Measurements from ENCODE around the gene SH3RF1. TPM values are rescaled to one million over a fixed set of nuclear protein-coding genes. Genes with fewer than 3 reads are reported as not detected.
A peak's percentile ranks its signal among the peaks of the same experiment; 100 is the strongest.

SH3RF1 gene
- total RNA-seq, 1 experiment from 2014 or later = 59.5 TPM

DNA sequence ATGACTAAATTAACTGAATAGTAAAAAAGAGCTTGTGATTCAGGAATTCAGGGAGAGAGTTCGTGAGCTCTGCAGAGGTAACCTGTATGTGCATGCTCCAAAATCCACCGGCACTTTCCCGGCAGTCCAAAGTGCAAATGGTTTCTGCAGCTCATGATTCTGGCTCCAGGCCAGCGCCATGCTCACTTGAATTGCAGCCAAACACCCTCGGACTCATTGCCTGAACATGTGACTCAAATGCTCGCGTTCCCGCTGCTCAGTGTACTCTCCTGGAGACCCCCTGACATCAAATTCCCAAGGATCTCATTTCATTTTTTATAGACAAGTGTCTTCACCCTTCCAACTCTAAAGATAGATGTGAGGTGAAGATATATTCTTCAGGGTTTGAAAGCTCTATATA is 44.1 kb upstream of the SH3RF1 start:
- Histone ChIP-seq H3K4me1 (ENCODE audit: control insufficient read depth in 1 of 2, insufficient read depth in 2 of 2, low read length in 2 of 2) (peaks cover 15 to 40% of the 10 kb centered on the region in 2 experiments), H3K9me2 (ENCODE audit: insufficient read depth) (no peaks in the 10 kb centered on the region), H3K9ac (ENCODE audit: low read length) (no peak overlapping the region), H3K79me2 (ENCODE audit: insufficient read depth, low read length) (no peaks in the 10 kb centered on the region), H2AFZ (ENCODE audit: low read depth, low read length, poor library complexity, severe bottlenecking) (peak overlapping the region; percentile 93), H3K9me3 (ENCODE audit: control insufficient read depth in 1 of 2, insufficient read depth in 1 of 2, low read depth in 1 of 2, low read length in 2 of 2) (no peaks in the 10 kb centered on the region), H3K4me2 (ENCODE audit: low read length) (peak overlapping the region; percentile 67), H3K27ac (ENCODE audit: low read depth, low read length) (no peak overlapping the region), H3K4me3 (replicated peaks in 1 of 2; ENCODE audit: low read depth in 1 of 2, low read length in 2 of 2) (peak overlapping the region in 1 of 2 experiments; percentile 31; a peak in 2 of 4 replicates), H3K27me3 (ENCODE audit: insufficient read depth, low read length) (no peaks in the 10 kb centered on the region), H4K20me1 (ENCODE audit: insufficient read depth) (no peaks in the 10 kb centered on the region), H3K36me3 (ENCODE audit: control insufficient read depth in 1 of 2, insufficient read depth in 2 of 2, low read length in 2 of 2) (no peaks in the 10 kb centered on the region)
- ChIA-PET RAD21 (ENCODE audit: low non-redundant PET in 1 of 2, low total read pairs in 2 of 2, uncharacterized antibody in 2 of 2, unreplicated experiment in 2 of 2) (no interaction called here), CTCF (interaction anchor here (0.6 to 1.2 kb wide), 3 partner anchors 269 to 305 kb away, joined by 3 read pairs; partner anchors contain the start of gene CBR4), POLR2A (no interaction called here)
- peak; percentile 33 for ATAC-seq
- BruUV-seq (replicated peaks) = no TSS peak
- intact Hi-C loops (cut with micrococcal nuclease) = loop anchor here (5.0 kb wide), 2 partner anchors 288 to 303 kb away; partner anchors contain the start of gene CBR4
- peak; percentile 37 for DNase-seq (ENCODE audit: low read depth, low spot score)
- TF ChIP-seq, protein P1, sequence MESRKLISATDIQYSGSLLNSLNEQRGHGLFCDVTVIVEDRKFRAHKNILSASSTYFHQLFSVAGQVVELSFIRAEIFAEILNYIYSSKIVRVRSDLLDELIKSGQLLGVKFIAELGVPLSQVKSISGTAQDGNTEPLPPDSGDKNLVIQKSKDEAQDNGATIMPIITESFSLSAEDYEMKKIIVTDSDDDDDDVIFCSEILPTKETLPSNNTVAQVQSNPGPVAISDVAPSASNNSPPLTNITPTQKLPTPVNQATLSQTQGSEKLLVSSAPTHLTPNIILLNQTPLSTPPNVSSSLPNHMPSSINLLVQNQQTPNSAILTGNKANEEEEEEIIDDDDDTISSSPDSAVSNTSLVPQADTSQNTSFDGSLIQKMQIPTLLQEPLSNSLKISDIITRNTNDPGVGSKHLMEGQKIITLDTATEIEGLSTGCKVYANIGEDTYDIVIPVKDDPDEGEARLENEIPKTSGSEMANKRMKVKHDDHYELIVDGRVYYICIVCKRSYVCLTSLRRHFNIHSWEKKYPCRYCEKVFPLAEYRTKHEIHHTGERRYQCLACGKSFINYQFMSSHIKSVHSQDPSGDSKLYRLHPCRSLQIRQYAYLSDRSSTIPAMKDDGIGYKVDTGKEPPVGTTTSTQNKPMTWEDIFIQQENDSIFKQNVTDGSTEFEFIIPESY (IDR thresholded peaks at IDR 0.05; ENCODE audit: extremely low read depth, insufficient replicate concordance, low read length) = no peak
- TF ChIP-seq POLR2AphosphoS5 (IDR thresholded peaks at IDR 0.05; ENCODE audit: low read depth, low read length) (peak; percentile 46; the same call in 1 of the 2 replicates), EZH2phosphoT487 (IDR thresholded peaks at IDR 0.05; ENCODE audit: borderline replicate concordance) (no peak), CBX3 (IDR thresholded peaks at IDR 0.05; ENCODE audit: low read depth) (0 out of 2 replicates have a peak, but pooled peaks have one; percentile 38), EGR1 (IDR thresholded peaks at IDR 0.05; ENCODE audit: low read depth) (no peak), POLR2A (IDR thresholded peaks at IDR 0.05; ENCODE audit: borderline replicate concordance, extremely low read depth, insufficient read depth, insufficient read length) (no peak), EZH2 (IDR thresholded peaks at IDR 0.05) (no peak), FOSL1 (IDR thresholded peaks at IDR 0.05; ENCODE audit: low read depth) (no peak), RAD21 (IDR thresholded peaks at IDR 0.05; ENCODE audit: low read depth) (no peak), ELF1 (IDR thresholded peaks at IDR 0.05; ENCODE audit: borderline replicate concordance, low read depth) (no peak), SP1 (IDR thresholded peaks at IDR 0.05; ENCODE audit: low read depth) (no peak; the same call in 1 of the 2 replicates), TCF7L2 (IDR thresholded peaks at IDR 0.05; ENCODE audit: borderline replicate concordance, extremely low read depth, insufficient read depth, insufficient read length) (no peak), YY1 (IDR thresholded peaks at IDR 0.05; ENCODE audit: extremely low read depth, insufficient replicate concordance, low read depth, low read length) (no peak), ZNF274 (IDR thresholded peaks at IDR 0.05; ENCODE audit: low read depth, low read length) (no peak), SIN3A (IDR thresholded peaks at IDR 0.05; ENCODE audit: low read depth) (no peak), SRF (IDR thresholded peaks at IDR 0.05; ENCODE audit: low read depth) (no peak), JUND (IDR thresholded peaks at IDR 0.05) (no peak)
- TF ChIP-seq, protein P2, sequence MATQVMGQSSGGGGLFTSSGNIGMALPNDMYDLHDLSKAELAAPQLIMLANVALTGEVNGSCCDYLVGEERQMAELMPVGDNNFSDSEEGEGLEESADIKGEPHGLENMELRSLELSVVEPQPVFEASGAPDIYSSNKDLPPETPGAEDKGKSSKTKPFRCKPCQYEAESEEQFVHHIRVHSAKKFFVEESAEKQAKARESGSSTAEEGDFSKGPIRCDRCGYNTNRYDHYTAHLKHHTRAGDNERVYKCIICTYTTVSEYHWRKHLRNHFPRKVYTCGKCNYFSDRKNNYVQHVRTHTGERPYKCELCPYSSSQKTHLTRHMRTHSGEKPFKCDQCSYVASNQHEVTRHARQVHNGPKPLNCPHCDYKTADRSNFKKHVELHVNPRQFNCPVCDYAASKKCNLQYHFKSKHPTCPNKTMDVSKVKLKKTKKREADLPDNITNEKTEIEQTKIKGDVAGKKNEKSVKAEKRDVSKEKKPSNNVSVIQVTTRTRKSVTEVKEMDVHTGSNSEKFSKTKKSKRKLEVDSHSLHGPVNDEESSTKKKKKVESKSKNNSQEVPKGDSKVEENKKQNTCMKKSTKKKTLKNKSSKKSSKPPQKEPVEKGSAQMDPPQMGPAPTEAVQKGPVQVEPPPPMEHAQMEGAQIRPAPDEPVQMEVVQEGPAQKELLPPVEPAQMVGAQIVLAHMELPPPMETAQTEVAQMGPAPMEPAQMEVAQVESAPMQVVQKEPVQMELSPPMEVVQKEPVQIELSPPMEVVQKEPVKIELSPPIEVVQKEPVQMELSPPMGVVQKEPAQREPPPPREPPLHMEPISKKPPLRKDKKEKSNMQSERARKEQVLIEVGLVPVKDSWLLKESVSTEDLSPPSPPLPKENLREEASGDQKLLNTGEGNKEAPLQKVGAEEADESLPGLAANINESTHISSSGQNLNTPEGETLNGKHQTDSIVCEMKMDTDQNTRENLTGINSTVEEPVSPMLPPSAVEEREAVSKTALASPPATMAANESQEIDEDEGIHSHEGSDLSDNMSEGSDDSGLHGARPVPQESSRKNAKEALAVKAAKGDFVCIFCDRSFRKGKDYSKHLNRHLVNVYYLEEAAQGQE (IDR thresholded peaks at IDR 0.05; ENCODE audit: low read depth) = no peak
- TF ChIP-seq, protein P3, sequence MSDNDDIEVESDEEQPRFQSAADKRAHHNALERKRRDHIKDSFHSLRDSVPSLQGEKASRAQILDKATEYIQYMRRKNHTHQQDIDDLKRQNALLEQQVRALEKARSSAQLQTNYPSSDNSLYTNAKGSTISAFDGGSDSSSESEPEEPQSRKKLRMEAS (IDR thresholded peaks at IDR 0.05) = peak; percentile 65
- TF ChIP-seq, protein P4, sequence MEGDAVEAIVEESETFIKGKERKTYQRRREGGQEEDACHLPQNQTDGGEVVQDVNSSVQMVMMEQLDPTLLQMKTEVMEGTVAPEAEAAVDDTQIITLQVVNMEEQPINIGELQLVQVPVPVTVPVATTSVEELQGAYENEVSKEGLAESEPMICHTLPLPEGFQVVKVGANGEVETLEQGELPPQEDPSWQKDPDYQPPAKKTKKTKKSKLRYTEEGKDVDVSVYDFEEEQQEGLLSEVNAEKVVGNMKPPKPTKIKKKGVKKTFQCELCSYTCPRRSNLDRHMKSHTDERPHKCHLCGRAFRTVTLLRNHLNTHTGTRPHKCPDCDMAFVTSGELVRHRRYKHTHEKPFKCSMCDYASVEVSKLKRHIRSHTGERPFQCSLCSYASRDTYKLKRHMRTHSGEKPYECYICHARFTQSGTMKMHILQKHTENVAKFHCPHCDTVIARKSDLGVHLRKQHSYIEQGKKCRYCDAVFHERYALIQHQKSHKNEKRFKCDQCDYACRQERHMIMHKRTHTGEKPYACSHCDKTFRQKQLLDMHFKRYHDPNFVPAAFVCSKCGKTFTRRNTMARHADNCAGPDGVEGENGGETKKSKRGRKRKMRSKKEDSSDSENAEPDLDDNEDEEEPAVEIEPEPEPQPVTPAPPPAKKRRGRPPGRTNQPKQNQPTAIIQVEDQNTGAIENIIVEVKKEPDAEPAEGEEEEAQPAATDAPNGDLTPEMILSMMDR (IDR thresholded peaks at IDR 0.05 in 2 of 3, conservative IDR thresholded peaks at IDR 0.05 in 1 of 3; ENCODE audit: borderline replicate concordance in 1 of 3, insufficient read depth in 1 of 3, low read depth in 2 of 3, low read length in 2 of 3) = no peak
- TF ChIP-seq, protein P5, sequence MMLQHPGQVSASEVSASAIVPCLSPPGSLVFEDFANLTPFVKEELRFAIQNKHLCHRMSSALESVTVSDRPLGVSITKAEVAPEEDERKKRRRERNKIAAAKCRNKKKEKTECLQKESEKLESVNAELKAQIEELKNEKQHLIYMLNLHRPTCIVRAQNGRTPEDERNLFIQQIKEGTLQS (IDR thresholded peaks at IDR 0.05) = no peak
